ENCODE results near the gene FMNL1. TPM values are rescaled to one million over a fixed set of nuclear protein-coding genes. Genes with fewer than 3 reads are reported as not detected.

Gene FMNL1
- total RNA-seq, 6 donors from 2014 or later, result 42.9 to 119 (median 98.3) TPM

GRCh38 chr17:45265821-45266220, 44.1 kb downstream of the FMNL1 start:
- H3K27me3 ChIP-seq, result no peaks in the 10 kb centered on the region
- 80 to 81% methylated on average over 1 of the region's 1 CpG for WGBS, 2 donors
- no peak overlapping the region for H3K4me3 ChIP-seq
- ATAC-seq (ENCODE audit: low FRiP score in 2 of 2) (no peak), DNase-seq (peak in 1 of 2 donors; percentile 43)
- no peaks in the 10 kb centered on the region for H3K9me3 ChIP-seq
- H3K4me1 ChIP-seq, result peaks cover 7 to 26% (median 21%) of the 10 kb centered on the region in 4 donors
- H3K36me3 ChIP-seq, result peaks cover 28 to 78% (median 69%) of the 10 kb centered on the region in 4 donors
- TF ChIP-seq POLR2AphosphoS5 (IDR thresholded peaks at IDR 0.05) (no peak), CTCF (IDR thresholded peaks at IDR 0.05) (no peak), POLR2A (IDR thresholded peaks at IDR 0.05) (no peak), EP300 (IDR thresholded peaks at IDR 0.05) (no peak)
- H3K27ac ChIP-seq, result no peak overlapping the region

- WGBS, 2 donors, result 93 to 94% methylated on average over 6 to 13 of the region's 13 CpGs
- Histone ChIP-seq H3K4me1 (peaks cover 7 to 22% (median 19%) of the 10 kb centered on the region in 4 donors), H3K27ac (no peak overlapping the region), H3K36me3 (peaks cover 28 to 84% (median 72%) of the 10 kb centered on the region in 4 donors), H3K27me3 (no peaks in the 10 kb centered on the region), H3K4me3 (no peak overlapping the region), H3K9me3 (no peaks in the 10 kb centered on the region)
- no peak for DNase-seq
- TF ChIP-seq POLR2A (IDR thresholded peaks at IDR 0.05) (no peak), EP300 (IDR thresholded peaks at IDR 0.05) (no peak)
- ATAC-seq (ENCODE audit: low FRiP score in 2 of 2), result no peak
Measured at GRCh38 chr17:45266372-45266926, 44.8 kb downstream of the FMNL1 start.

GRCh38 chr17:45267436-45268055, 45.9 kb downstream of the FMNL1 start:
- no peak for TF ChIP-seq POLR2A (IDR thresholded peaks at IDR 0.05)
- no peak for TF ChIP-seq CTCF (IDR thresholded peaks at IDR 0.05)
- no peak for TF ChIP-seq EP300 (IDR thresholded peaks at IDR 0.05)
- TF ChIP-seq POLR2AphosphoS5 (IDR thresholded peaks at IDR 0.05), result no peak
- 94 to 95% methylated on average over 9 to 10 of the region's 10 CpGs for WGBS, 2 donors
- Histone ChIP-seq H3K9me3 (no peaks in the 10 kb centered on the region), H3K36me3 (peaks cover 30 to 95% (median 77%) of the 10 kb centered on the region in 4 donors), H3K27me3 (no peaks in the 10 kb centered on the region), H3K27ac (no peak overlapping the region), H3K4me1 (peaks cover 3 to 11% (median 10%) of the 10 kb centered on the region in 4 donors), H3K4me3 (no peak overlapping the region)
- ATAC-seq (ENCODE audit: low FRiP score in 2 of 2) (no peak), DNase-seq (no peak)

- WGBS, 2 donors, result 85 to 88% methylated on average over 3 to 7 of the region's 7 CpGs
- TF ChIP-seq POLR2AphosphoS5 (IDR thresholded peaks at IDR 0.05) (no peak), CTCF (IDR thresholded peaks at IDR 0.05) (no peak), POLR2A (IDR thresholded peaks at IDR 0.05) (no peak), EP300 (IDR thresholded peaks at IDR 0.05) (no peak)
- Histone ChIP-seq H3K4me1 (no peaks in the 10 kb centered on the region), H3K27ac (no peak overlapping the region), H3K4me3 (no peak overlapping the region), H3K9me3 (no peaks in the 10 kb centered on the region), H3K36me3 (peaks cover 35 to 96% (median 85%) of the 10 kb centered on the region in 4 donors), H3K27me3 (no peaks in the 10 kb centered on the region)
- no peak for ATAC-seq (ENCODE audit: low FRiP score in 2 of 2)
- DNase-seq, result no peak
Measured at GRCh38 chr17:45269912-45270311, 48.2 kb downstream of the FMNL1 start.

GRCh38 chr17:45270828-45271418, 49.2 kb downstream of the FMNL1 start:
- peak in 1 of 2 donors; percentile 82 for DNase-seq
- H3K27ac ChIP-seq, result no peak overlapping the region
- H3K4me3 ChIP-seq, result no peak overlapping the region
- H3K4me1 ChIP-seq, result no peaks in the 10 kb centered on the region
- peak; percentile 25 to 52 (median 44) for TF ChIP-seq CTCF (IDR thresholded peaks at IDR 0.05)
- no peak for TF ChIP-seq EP300 (IDR thresholded peaks at IDR 0.05)
- H3K36me3 ChIP-seq, result peaks cover 33 to 87% (median 77%) of the 10 kb centered on the region in 4 donors
- H3K9me3 ChIP-seq, result no peaks in the 10 kb centered on the region
- H3K27me3 ChIP-seq, result no peaks in the 10 kb centered on the region
- peak in 1 of 2 donors; percentile 16 for ATAC-seq (ENCODE audit: low FRiP score in 2 of 2)
- 80 to 95% methylated on average over 4 to 13 of the region's 13 CpGs for WGBS, 2 donors

Data from upper lobe of left lung (tissue), 6 donors.